IMR-90 (cell line): ENCODE measurements around the gene HEXD. TPM values are rescaled to one million over a fixed set of nuclear protein-coding genes. Genes with fewer than 3 reads are reported as not detected.

Experiments used
- ATAC-seq: fragments of 200-7000 bp; cut with Tn5 transposase; 2 replicates; pipeline ENCODE4 v1.9.1; 2020; ENCODE audit warnings: low read depth, mild to moderate bottlenecking, moderate library complexity
- BruUV-seq: library from RNA; stranded (reverse); fragments of 400-500 nt; replicated peaks from 2 replicates; lab custom pipeline; 2021; lab: Mats Ljungman, UMichigan
- CTCF ChIA-PET: fragments of 300-600 bp; formaldehyde crosslinking; extraction: SDS; loops from one replicate; lab custom pipeline; 2021; ENCODE audit warnings: antibody characterized with exemption; lab: Yijun Ruan, JAX
- POLR2A ChIA-PET: fragments of 300-600 bp; sonication (Branson Sonifier 250); formaldehyde crosslinking; loops from one replicate; lab custom pipeline; 2022; ENCODE audit warnings: antibody characterized with exemption; ENCODE audit not compliant: unreplicated experiment; lab: Charles Lee
- DNase-seq: peaks from one replicate; pipeline ENCODE4 v3.0.0; 2013
- H2AFZ ChIP-seq: replicated peaks from 2 replicates; pipeline ENCODE3; 2013; ENCODE audit warnings: low read length, mild to moderate bottlenecking; ENCODE audit not compliant: poor library complexity
- H2AK5ac ChIP-seq: 2 replicates; pipeline ENCODE4 v1.6.1; 2013; ENCODE audit warnings: low read depth, low read length, inconsistent platforms
- H2AK9ac ChIP-seq: replicated peaks from 2 replicates; pipeline ENCODE3; 2013; ENCODE audit warnings: mild to moderate bottlenecking, low read depth, low read length, moderate library complexity; ENCODE audit not compliant: poor library complexity
- H2BK120ac ChIP-seq: 2 replicates; pipeline ENCODE4 v1.6.1; 2013; ENCODE audit warnings: low read depth, low read length, inconsistent platforms
- H2BK15ac ChIP-seq: 3 replicates; pipeline ENCODE4 v1.6.1; 2013; ENCODE audit warnings: low read depth, low read length, inconsistent platforms
- H2BK20ac ChIP-seq: 2 replicates; pipeline ENCODE4 v1.6.1; 2013; ENCODE audit warnings: low read depth, mild to moderate bottlenecking, inconsistent platforms, low read length, moderate library complexity
- H2BK5ac ChIP-seq: 2 replicates; pipeline ENCODE4 v1.6.1; 2013; ENCODE audit warnings: mild to moderate bottlenecking, low read depth, low read length, inconsistent platforms; ENCODE audit not compliant: poor library complexity, severe bottlenecking
- H3K14ac ChIP-seq: replicated peaks from 2 replicates; pipeline ENCODE4 v1.6.1; 2013; ENCODE audit warnings: low read depth, low read length, inconsistent platforms
- H3K18ac ChIP-seq: 2 replicates; pipeline ENCODE4 v1.6.1; 2013; ENCODE audit warnings: low read depth, low read length, control low read depth
- H3K23ac ChIP-seq: 2 replicates; pipeline ENCODE4 v1.6.1; 2013; ENCODE audit warnings: low read depth, low read length, inconsistent platforms
- H3K27ac ChIP-seq: 2 replicates; pipeline ENCODE4 v1.5.1; 2013; ENCODE audit warnings: mild to moderate bottlenecking, control low read depth, low read length; ENCODE audit not compliant: insufficient read depth
- H3K27me3 ChIP-seq: 2 replicates; pipeline ENCODE4 v1.6.1; 2013; ENCODE audit warnings: low read length; ENCODE audit not compliant: control insufficient read depth, insufficient read depth
- H3K36me3 ChIP-seq: 2 replicates; pipeline ENCODE4 v1.6.1; 2013; ENCODE audit warnings: low read length, mixed read lengths; ENCODE audit not compliant: control insufficient read depth, insufficient read depth
- H3K4ac ChIP-seq: 2 replicates; pipeline ENCODE4 v1.6.1; 2013; ENCODE audit warnings: low read depth, low read length, inconsistent platforms
- H3K4me1 ChIP-seq: 2 replicates; pipeline ENCODE4 v1.6.1; 2013; ENCODE audit warnings: low read length, mixed read lengths; ENCODE audit not compliant: control insufficient read depth, insufficient read depth
- H3K4me2 ChIP-seq: 2 replicates; pipeline ENCODE4 v1.6.1; 2013; ENCODE audit warnings: low read depth, mild to moderate bottlenecking, control low read depth, low read length, moderate library complexity
- H3K4me3 ChIP-seq: 2 replicates; pipeline ENCODE4 v1.5.1; 2013; ENCODE audit warnings: low read depth, mild to moderate bottlenecking, control low read depth, low read length, moderate library complexity; ENCODE audit not compliant: insufficient read depth
- H3K56ac ChIP-seq: 2 replicates; pipeline ENCODE4 v1.6.1; 2013; ENCODE audit warnings: low read length, inconsistent platforms; ENCODE audit not compliant: insufficient read depth; ENCODE audit errors: extremely low read depth
- H3K79me1 ChIP-seq, 2 experiments: 2 replicates each; pipeline ENCODE4 v1.6.1; 2013; ENCODE audit warnings: low read length in 2 of 2, inconsistent platforms in 1 of 2, low read depth in 1 of 2
- H3K9ac ChIP-seq: 2 replicates; pipeline ENCODE4 v1.6.1; 2013; ENCODE audit warnings: low read depth, low read length, control low read depth
- H3K9me1 ChIP-seq: 2 replicates; pipeline ENCODE4 v1.6.1; 2013; ENCODE audit warnings: low read length, inconsistent platforms; ENCODE audit not compliant: insufficient read depth
- H3K9me3 ChIP-seq: 2 replicates; pipeline ENCODE4 v1.6.1; 2013; ENCODE audit warnings: low read length; ENCODE audit not compliant: control insufficient read depth, insufficient read depth
- H4K20me1 ChIP-seq: 2 replicates; pipeline ENCODE4 v1.6.1; 2013; ENCODE audit warnings: low read length, inconsistent platforms; ENCODE audit not compliant: insufficient read depth
- H4K5ac ChIP-seq: 2 replicates; pipeline ENCODE4 v1.6.1; 2013; ENCODE audit warnings: mild to moderate bottlenecking, low read depth, low read length, control low read depth
- H4K8ac ChIP-seq, 2 experiments: 2 replicates each; pipeline ENCODE4 v1.6.1; 2013; ENCODE audit warnings: low read depth in 2 of 2, low read length in 2 of 2, control low read depth in 1 of 2, inconsistent platforms in 1 of 2
- H4K91ac ChIP-seq: 2 replicates; pipeline ENCODE4 v1.6.1; 2013; ENCODE audit warnings: low read depth, low read length, inconsistent platforms; ENCODE audit not compliant: insufficient read depth
- BHLHE40 ChIP-seq: fragments of 150-350 bp; IDR thresholded peaks from 2 replicates; pipeline ENCODE4 v1.6.1; 2016; ENCODE audit warnings: mild to moderate bottlenecking, low read depth, low read length
- CEBPB ChIP-seq: IDR thresholded peaks from 2 replicates; pipeline ENCODE4 v1.6.1; 2012; ENCODE audit warnings: low read depth, low read length, improper control_type of control experiment
- CTCF ChIP-seq: conservative IDR thresholded peaks from 2 replicates; pipeline ENCODE4 v1.5.1; 2012; ENCODE audit warnings: mild to moderate bottlenecking, low read depth, low read length, improper control_type of control experiment
- MAFK ChIP-seq: IDR thresholded peaks from 2 replicates; pipeline ENCODE4 v1.6.1; 2012; ENCODE audit warnings: low read depth, low read length, improper control_type of control experiment
- MAZ ChIP-seq: IDR thresholded peaks from 2 replicates; pipeline ENCODE4 v1.6.1; 2012; ENCODE audit warnings: low read depth, mild to moderate bottlenecking, low read length, improper control_type of control experiment, moderate library complexity, borderline replicate concordance
- MXI1 ChIP-seq: IDR thresholded peaks from 2 replicates; pipeline ENCODE4 v1.6.1; 2012; ENCODE audit warnings: low read depth, mild to moderate bottlenecking, low read length, moderate library complexity, borderline replicate concordance
- POLR2A ChIP-seq: IDR thresholded peaks from 2 replicates; pipeline ENCODE4 v1.6.1; 2012; ENCODE audit warnings: mild to moderate bottlenecking, low read depth, low read length
- RAD21 ChIP-seq: IDR thresholded peaks from 2 replicates; pipeline ENCODE4 v1.6.1; 2012; ENCODE audit warnings: low read length, improper control_type of control experiment
- SMC3 ChIP-seq: fragments of 150-350 bp; IDR thresholded peaks from 2 replicates; pipeline ENCODE4 v1.6.1; 2016; ENCODE audit warnings: low read depth, mild to moderate bottlenecking, antibody characterized with exemption, low read length, moderate library complexity
- USF2 ChIP-seq: fragments of 150-350 bp; IDR thresholded peaks from 2 replicates; pipeline ENCODE4 v1.6.1; 2017; ENCODE audit warnings: mild to moderate bottlenecking, antibody characterized with exemption, low read length, low read depth
- whole genome bisulfite sequencing, 2 experiments: methylation state at CpG; one replicate each; pipeline versions ENCODE4 v1.1.5 to v1.1.7; 2013; ENCODE audit warnings: missing lambda C conversion rate in 2 of 2; ENCODE audit not compliant: insufficient read length in 1 of 2; ENCODE audit errors: extremely low coverage in 2 of 2; 5-methylcytosine and 5-hydroxymethylcytosine counted together
- dilution Hi-C: fragments of 300-500 bp; cut with HindIII; formaldehyde crosslinking; loops from one replicate; pipeline ENCODE4 v1.14.3; 2018; ENCODE audit warnings: low sequenced_read_pairs; ENCODE audit not compliant: unreplicated experiment
- in situ Hi-C: fragments of 300-500 bp; cut with MboI; formaldehyde crosslinking; loops from 3 replicates; pipeline ENCODE4 v1.14.3; 2019; ENCODE audit warnings: low sequenced_read_pairs, inconsistent platforms, mixed read lengths
- intact Hi-C: fragments of 100-400 bp; cut with micrococcal nuclease; formaldehyde crosslinking; loops from 2 replicates; pipeline ENCODE4 v1.10.0; 2022
- polyA plus RNA-seq, 3 experiments: library from polyadenylated mRNA; depleted of rRNA; stranded (reverse); fragments of >200 nt; gene quantifications; 2 replicates each; pipeline ENCODE4 v1.2.3, GENCODE V29; 2012; ENCODE audit warnings: low replicate concordance in 1 of 3
- total RNA-seq: library from RNA; depleted of rRNA; stranded (reverse); fragments of >200 nt; gene quantifications from 2 replicates; pipeline ENCODE4 v1.2.3, GENCODE V29; 2012

Gene HEXD
- total and polyA plus RNA-seq, 2 of the 4 experiments (the other 2 are of a cell fraction), result 3.8 to 9.5 TPM

- in situ Hi-C loops, result no loop called here
- peak within 1 kb of the TSS; percentile 96 for H2AK9ac ChIP-seq
Observed at GRCh38 chr17:82450357-82451106, 32.4 kb downstream of the HEXD start, which contains the start of gene CYBC1. Gene CYBC1, minus strand, starts transcription at chr17:82450752. Its CDS starts 1,498 bp downstream, at chr17:82449254.

More at GRCh38 chr17:82450357-82451106, 32.4 kb downstream of the HEXD start, which contains the start of gene CYBC1:
- Histone ChIP-seq H4K8ac (peak within 1 kb of the TSS; percentile 93 to 99), H3K18ac (peak within 1 kb of the TSS; percentile 89), H2BK120ac (peak within 1 kb of the TSS; percentile 4), H3K23ac (peak within 1 kb of the TSS; percentile 95), H3K4me1 (peaks cover 11% of the 10 kb centered on the region; the same call in 1 of the 2 replicates), H3K9me3 (no peaks in the 10 kb centered on the region), H4K91ac (peak within 1 kb of the TSS; percentile 81), H3K4ac (peak within 1 kb of the TSS; percentile 86), H3K27me3 (no peaks in the 10 kb centered on the region), H2BK5ac (peak within 1 kb of the TSS; percentile 93), H3K36me3 (peaks cover 15% of the 10 kb centered on the region), H4K5ac (peak within 1 kb of the TSS; percentile 87), H2BK20ac (peak within 1 kb of the TSS; percentile 9; the same call in 1 of the 2 replicates), H3K4me3 (peak within 1 kb of the TSS; percentile 99), H2BK15ac (peak within 1 kb of the TSS; percentile 16; the same call in 2 of the 3 replicates), H4K20me1 (peaks cover 8% of the 10 kb centered on the region), H3K9me1 (0 out of 2 replicates have a peak, but pooled peaks cover 8% of the 10 kb centered on the region), H3K9ac (peak within 1 kb of the TSS; percentile 99), H2AK5ac (peak within 1 kb of the TSS; percentile 93), H3K56ac (peak within 1 kb of the TSS; percentile 84), H2AFZ (peak within 1 kb of the TSS; percentile 96), H3K4me2 (peak within 1 kb of the TSS; percentile 80), H3K14ac (peak within 1 kb of the TSS; percentile 98), H3K79me1 (peaks cover 23 to 49% of the 10 kb centered on the region in 2 experiments), H3K27ac (peak within 1 kb of the TSS; percentile 95)
- peak; percentile 95 for ATAC-seq
- TSS peak; percentile 57 for BruUV-seq
- ChIA-PET POLR2A (no interaction called here), CTCF (no interaction called here)
- WGBS, 2 experiments, result 0% methylated on average over 45 of the region's 91 CpGs; no CpG with 5 or more reads in 1 of the 2 experiments
- dilution Hi-C loops (no loop called here), intact Hi-C loops (no loop called here)
- peak; percentile 89 for DNase-seq
- TF ChIP-seq MXI1 (no peak), SMC3 (no peak), POLR2A (peak; percentile 74), MAFK (no peak), USF2 (no peak), CTCF (no peak), RAD21 (no peak), BHLHE40 (no peak), CEBPB (no peak), MAZ (peak; percentile 90; the same call in 1 of the 2 replicates)
